Upper lobe of left lung (tissue), 6 donors: ENCODE data around the gene RACGAP1. TPM values are rescaled to one million over a fixed set of nuclear protein-coding genes. Genes with fewer than 3 reads are reported as not detected.

Experiments used
- ATAC-seq, 2 donors: fragments of 200-7000 bp; cut with Tn5 transposase; one replicate each; pipeline ENCODE4 v1.9.1; 2022; ENCODE audit warnings: mild to moderate bottlenecking in 2 of 2, moderate library complexity in 2 of 2; ENCODE audit not compliant: low FRiP score in 2 of 2
- DNase-seq, 2 donors: peaks; one replicate each; pipeline ENCODE4 v3.0.0-alpha.2; 2019 to 2020
- H3K27ac ChIP-seq, 4 donors: fragments of 200-600 bp; sonication (generic); one replicate each; pipeline ENCODE4 v1.5.1; 2016 to 2019
- H3K27me3 ChIP-seq, 4 donors: fragments of 200-600 bp; sonication (generic); one replicate each; pipeline ENCODE4 v1.5.1; 2017 to 2019
- H3K36me3 ChIP-seq, 4 donors: fragments of 200-600 bp; sonication (generic); one replicate each; pipeline ENCODE4 v1.5.1; 2016 to 2019
- H3K4me1 ChIP-seq, 4 donors: fragments of 200-600 bp; sonication (generic); one replicate each; pipeline ENCODE4 v1.5.1; 2018 to 2019
- H3K4me3 ChIP-seq, 4 donors: fragments of 200-600 bp; sonication (generic); one replicate each; pipeline ENCODE4 v1.5.1; 2017 to 2019; ENCODE audit warnings: mild to moderate bottlenecking in 2 of 4, moderate library complexity in 1 of 4
- H3K9me3 ChIP-seq, 4 donors: fragments of 200-600 bp; sonication (generic); one replicate each; pipeline ENCODE4 v1.5.1; 2018 to 2019
- CTCF ChIP-seq, 6 experiments: fragments of 450-650 bp in 4 of 6; fragments of 200-600 bp in 2 of 6; sonication (generic) in 2 of 6; IDR thresholded peaks; one replicate each; pipeline ENCODE4 v1.5.1; 2016 to 2019; ENCODE audit warnings: antibody characterized with exemption in 6 of 6
- EP300 ChIP-seq, 4 donors: sonication (generic); formaldehyde crosslinking; IDR thresholded peaks; one replicate each; pipeline ENCODE4 v1.5.1; 2017; ENCODE audit warnings: antibody characterized with exemption in 4 of 4, control low read depth in 2 of 4
- POLR2A ChIP-seq, 4 donors: fragments of 450-650 bp; IDR thresholded peaks; one replicate each; pipeline ENCODE4 v1.5.1; 2016 to 2017; ENCODE audit warnings: antibody characterized with exemption in 4 of 4, mild to moderate bottlenecking in 2 of 4
- POLR2AphosphoS5 ChIP-seq, 2 donors: sonication (generic); formaldehyde crosslinking; IDR thresholded peaks; one replicate each; pipeline ENCODE4 v1.5.1; 2017; ENCODE audit warnings: antibody characterized with exemption in 2 of 2
- WGBS, 2 donors: methylation state at CpG; one replicate each; pipeline ENCODE4 v1.1.5; 2017 to 2018; 5-methylcytosine and 5-hydroxymethylcytosine counted together
- total RNA-seq, 6 donors: library from RNA; depleted of rRNA in 4 of 6; stranded (reverse); fragments of >200 nt in 4 of 6; gene quantifications; one replicate each; pipeline versions ENCODE4 v1.1.0 to v1.2.1, GENCODE V29; 2016 to 2021
- donor health status: DM: no; HTN: no; CAD: no; lungs with moderate emphysema.
- donor health status: DM: no; HTN: yes; CAD: no; lungs with severe emphysema.

RACGAP1 gene
- total RNA-seq, 6 donors from 2014 or later: 10.3 to 22.4 (median 18.4) TPM

GRCh38 chr12:50041062-50041860, 16.0 kb upstream of the RACGAP1 start:
- Histone ChIP-seq H3K27ac (no peak overlapping the region), H3K9me3 (no peaks in the 10 kb centered on the region), H3K4me1 (no peaks in the 10 kb centered on the region), H3K27me3 (no peaks in the 10 kb centered on the region), H3K36me3 (no peaks in the 10 kb centered on the region), H3K4me3 (no peak overlapping the region)
- WGBS, 2 donors: 78 to 80% methylated on average over 15 of the region's 15 CpGs
- ATAC-seq (no peak), DNase-seq (no peak)
- TF ChIP-seq CTCF (IDR thresholded peaks at IDR 0.05) (no peak), POLR2A (IDR thresholded peaks at IDR 0.05) (no peak), POLR2AphosphoS5 (IDR thresholded peaks at IDR 0.05) (no peak), EP300 (IDR thresholded peaks at IDR 0.05) (no peak)

- Histone ChIP-seq H3K27ac (no peak overlapping the region), H3K9me3 (no peaks in the 10 kb centered on the region), H3K36me3 (no peaks in the 10 kb centered on the region), H3K4me1 (no peaks in the 10 kb centered on the region), H3K27me3 (no peaks in the 10 kb centered on the region), H3K4me3 (no peak overlapping the region)
- TF ChIP-seq POLR2AphosphoS5 (IDR thresholded peaks at IDR 0.05) (no peak), EP300 (IDR thresholded peaks at IDR 0.05) (no peak), POLR2A (IDR thresholded peaks at IDR 0.05) (no peak), CTCF (IDR thresholded peaks at IDR 0.05) (no peak)
- ATAC-seq (no peak), DNase-seq (no peak)
- WGBS, 2 donors: 75 to 76% methylated on average over 4 of the region's 4 CpGs
Measured at GRCh38 chr12:50040657-50041056, 15.4 kb upstream of the RACGAP1 start.

GRCh38 chr12:50039151-50039835, 14.0 kb upstream of the RACGAP1 start:
- DNase-seq: peak; percentile 86 to 89
- Histone ChIP-seq H3K27ac (no peak overlapping the region), H3K4me3 (no peak overlapping the region), H3K27me3 (no peaks in the 10 kb centered on the region), H3K36me3 (no peaks in the 10 kb centered on the region), H3K4me1 (no peaks in the 10 kb centered on the region), H3K9me3 (no peaks in the 10 kb centered on the region)
- TF ChIP-seq CTCF (IDR thresholded peaks at IDR 0.05) (peak; percentile 75 to 92 (median 83)), POLR2A (IDR thresholded peaks at IDR 0.05) (no peak)
- WGBS, 2 donors: 51 to 53% methylated on average over 9 of the region's 9 CpGs
- ATAC-seq: peak; percentile 72 to 93

GRCh38 chr12:50038336-50038735, 13.0 kb upstream of the RACGAP1 start:
- ATAC-seq (no peak), DNase-seq (no peak)
- Histone ChIP-seq H3K27me3 (no peaks in the 10 kb centered on the region), H3K27ac (no peak overlapping the region), H3K9me3 (no peaks in the 10 kb centered on the region), H3K36me3 (no peaks in the 10 kb centered on the region), H3K4me3 (no peak overlapping the region), H3K4me1 (no peaks in the 10 kb centered on the region)
- 86 to 87% methylated on average over 4 of the region's 4 CpGs for WGBS, 2 donors
- no peak for TF ChIP-seq CTCF (IDR thresholded peaks at IDR 0.05)
- no peak for TF ChIP-seq EP300 (IDR thresholded peaks at IDR 0.05)
- TF ChIP-seq POLR2AphosphoS5 (IDR thresholded peaks at IDR 0.05): no peak
- TF ChIP-seq POLR2A (IDR thresholded peaks at IDR 0.05): no peak
